ENCODE data around the gene NBEAL1.

DNA sequence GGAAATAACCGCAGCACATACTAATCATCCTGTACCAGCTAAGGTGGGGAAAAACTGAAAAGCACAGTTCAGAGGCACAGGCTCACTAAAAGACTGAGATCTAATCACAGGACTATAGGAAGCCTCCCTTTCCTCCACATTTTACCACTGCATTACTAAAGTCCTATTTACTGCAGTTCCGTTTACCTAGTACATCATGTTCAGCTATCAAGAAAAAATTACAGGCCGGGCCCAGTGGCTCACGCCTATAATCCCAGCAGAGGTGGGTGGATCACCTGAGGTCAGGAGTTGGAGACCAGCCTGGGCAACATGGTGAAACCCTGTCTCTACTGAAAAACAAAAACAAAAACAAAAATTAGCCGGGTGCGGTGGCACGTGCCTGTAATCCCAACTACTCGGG is 11.0 kb upstream of the NBEAL1 start:
- no peak for TF ChIP-seq POLR2A (IDR thresholded peaks at IDR 0.05)
- TF ChIP-seq, protein P1, sequence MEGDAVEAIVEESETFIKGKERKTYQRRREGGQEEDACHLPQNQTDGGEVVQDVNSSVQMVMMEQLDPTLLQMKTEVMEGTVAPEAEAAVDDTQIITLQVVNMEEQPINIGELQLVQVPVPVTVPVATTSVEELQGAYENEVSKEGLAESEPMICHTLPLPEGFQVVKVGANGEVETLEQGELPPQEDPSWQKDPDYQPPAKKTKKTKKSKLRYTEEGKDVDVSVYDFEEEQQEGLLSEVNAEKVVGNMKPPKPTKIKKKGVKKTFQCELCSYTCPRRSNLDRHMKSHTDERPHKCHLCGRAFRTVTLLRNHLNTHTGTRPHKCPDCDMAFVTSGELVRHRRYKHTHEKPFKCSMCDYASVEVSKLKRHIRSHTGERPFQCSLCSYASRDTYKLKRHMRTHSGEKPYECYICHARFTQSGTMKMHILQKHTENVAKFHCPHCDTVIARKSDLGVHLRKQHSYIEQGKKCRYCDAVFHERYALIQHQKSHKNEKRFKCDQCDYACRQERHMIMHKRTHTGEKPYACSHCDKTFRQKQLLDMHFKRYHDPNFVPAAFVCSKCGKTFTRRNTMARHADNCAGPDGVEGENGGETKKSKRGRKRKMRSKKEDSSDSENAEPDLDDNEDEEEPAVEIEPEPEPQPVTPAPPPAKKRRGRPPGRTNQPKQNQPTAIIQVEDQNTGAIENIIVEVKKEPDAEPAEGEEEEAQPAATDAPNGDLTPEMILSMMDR (IDR thresholded peaks at IDR 0.05): no peak

Data from Peyer's patch (tissue), 4 donors.